AG08395 (cell line): ENCODE results near the gene SENP1.

ENCODE experiments used
- DNase-seq: peaks from one replicate; pipeline ENCODE4 v3.0.0; 2012; ENCODE audit warnings: mixed read lengths, low spot score

SENP1 gene

GRCh38 chr12:48036818-48037217, 69.1 kb downstream of the SENP1 start:
- DNase-seq = no peak

GRCh38 chr12:48034835-48035805, 70.8 kb downstream of the SENP1 start:
- no peak for DNase-seq

GRCh38 chr12:48033451-48033850, 72.4 kb downstream of the SENP1 start:
- DNase-seq = no peak

- no peak for DNase-seq
Measured at GRCh38 chr12:48032597-48032996, 73.3 kb downstream of the SENP1 start.

GRCh38 chr12:48031135-48031960, 74.5 kb downstream of the SENP1 start:
- DNase-seq = no peak

- no peak for DNase-seq
Measured at GRCh38 chr12:48030173-48030650, 75.7 kb downstream of the SENP1 start.

- no peak for DNase-seq
Measured at GRCh38 chr12:48029491-48030172, 76.2 kb downstream of the SENP1 start.

- no peak for DNase-seq
Measured at GRCh38 chr12:48028541-48029431, 77.1 kb downstream of the SENP1 start.

- no peak for DNase-seq
Measured at GRCh38 chr12:48027183-48028002, 78.5 kb downstream of the SENP1 start.

GRCh38 chr12:48026060-48026827, 79.6 kb downstream of the SENP1 start:
- DNase-seq = no peak

GRCh38 chr12:48025281-48025680, 80.6 kb downstream of the SENP1 start:
- no peak for DNase-seq

- DNase-seq = no peak
Measured at GRCh38 chr12:48024735-48025134, 81.1 kb downstream of the SENP1 start.

GRCh38 chr12:48023386-48023785, 82.5 kb downstream of the SENP1 start:
- no peak for DNase-seq

GRCh38 chr12:48022676-48023385, 83.0 kb downstream of the SENP1 start:
- no peak for DNase-seq

- no peak for DNase-seq
Measured at GRCh38 chr12:48022180-48022521, 83.7 kb downstream of the SENP1 start.

GRCh38 chr12:48021485-48022179, 84.2 kb downstream of the SENP1 start:
- DNase-seq = no peak

GRCh38 chr12:48019639-48020265, 86.1 kb downstream of the SENP1 start:
- no peak for DNase-seq

GRCh38 chr12:48018618-48018995, 87.3 kb downstream of the SENP1 start:
- no peak for DNase-seq
